ENCODE measurements around the gene PON2.

Gene PON2

DNA sequence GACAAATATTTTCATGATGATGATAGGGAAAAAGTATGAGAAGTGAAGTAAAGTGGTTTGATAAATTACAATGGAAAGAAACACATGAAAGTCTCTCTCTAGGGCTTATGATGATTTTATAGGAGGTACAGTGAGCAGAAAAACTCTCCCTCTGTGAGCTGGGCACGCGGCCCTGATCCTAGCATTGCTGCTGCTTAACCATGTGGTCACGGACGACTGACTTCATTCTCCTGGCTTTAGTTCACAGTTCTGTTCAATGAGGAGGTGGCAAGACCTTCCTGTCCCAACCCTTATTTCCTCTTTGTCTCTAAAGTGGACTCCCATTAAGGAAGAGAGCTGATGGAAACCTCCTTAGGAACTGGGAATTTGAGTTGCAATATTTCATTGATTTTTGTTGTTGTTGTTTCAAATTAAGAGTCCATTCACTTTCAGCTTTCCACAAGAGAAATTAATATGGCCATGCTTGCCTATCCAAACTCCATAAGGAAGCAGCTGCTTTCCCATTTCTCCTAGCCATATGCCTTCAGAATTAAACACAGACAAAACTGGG, 30.4 kb downstream of the PON2 start:
- Histone ChIP-seq H3K36me3 (ENCODE audit: insufficient read depth, low read length) (no peaks in the 10 kb centered on the region), H3K9me3 (ENCODE audit: insufficient read depth, low read length, severe bottlenecking) (no peaks in the 10 kb centered on the region), H3K79me2 (ENCODE audit: insufficient read depth, low read length) (no peaks in the 10 kb centered on the region), H3K4me1 (ENCODE audit: insufficient read depth, low read length) (no peaks in the 10 kb centered on the region), H4K20me1 (ENCODE audit: insufficient read depth, low read length) (no peaks in the 10 kb centered on the region), H3K4me2 (ENCODE audit: insufficient read depth, low read length) (no peak overlapping the region), H3K27ac (ENCODE audit: low read length) (no peak overlapping the region), H3K4me3 (ENCODE audit: low read depth in 1 of 2, low read length in 2 of 2) (no peak overlapping the region), H3K9ac (ENCODE audit: low read depth, low read length) (no peak overlapping the region), H3K27me3 (ENCODE audit: insufficient read depth, low read length, poor library complexity) (no peaks in the 10 kb centered on the region), H2AFZ (ENCODE audit: low read depth, low read length) (no peak overlapping the region)
- DNase-seq (no peak), ATAC-seq (ENCODE audit: insufficient read depth, low read depth) (no peak)
- TF ChIP-seq, protein P1, sequence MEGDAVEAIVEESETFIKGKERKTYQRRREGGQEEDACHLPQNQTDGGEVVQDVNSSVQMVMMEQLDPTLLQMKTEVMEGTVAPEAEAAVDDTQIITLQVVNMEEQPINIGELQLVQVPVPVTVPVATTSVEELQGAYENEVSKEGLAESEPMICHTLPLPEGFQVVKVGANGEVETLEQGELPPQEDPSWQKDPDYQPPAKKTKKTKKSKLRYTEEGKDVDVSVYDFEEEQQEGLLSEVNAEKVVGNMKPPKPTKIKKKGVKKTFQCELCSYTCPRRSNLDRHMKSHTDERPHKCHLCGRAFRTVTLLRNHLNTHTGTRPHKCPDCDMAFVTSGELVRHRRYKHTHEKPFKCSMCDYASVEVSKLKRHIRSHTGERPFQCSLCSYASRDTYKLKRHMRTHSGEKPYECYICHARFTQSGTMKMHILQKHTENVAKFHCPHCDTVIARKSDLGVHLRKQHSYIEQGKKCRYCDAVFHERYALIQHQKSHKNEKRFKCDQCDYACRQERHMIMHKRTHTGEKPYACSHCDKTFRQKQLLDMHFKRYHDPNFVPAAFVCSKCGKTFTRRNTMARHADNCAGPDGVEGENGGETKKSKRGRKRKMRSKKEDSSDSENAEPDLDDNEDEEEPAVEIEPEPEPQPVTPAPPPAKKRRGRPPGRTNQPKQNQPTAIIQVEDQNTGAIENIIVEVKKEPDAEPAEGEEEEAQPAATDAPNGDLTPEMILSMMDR (IDR thresholded peaks at IDR 0.05; ENCODE audit: borderline replicate concordance, extremely low read depth, low read length, poor library complexity, severe bottlenecking): no peak

DNA sequence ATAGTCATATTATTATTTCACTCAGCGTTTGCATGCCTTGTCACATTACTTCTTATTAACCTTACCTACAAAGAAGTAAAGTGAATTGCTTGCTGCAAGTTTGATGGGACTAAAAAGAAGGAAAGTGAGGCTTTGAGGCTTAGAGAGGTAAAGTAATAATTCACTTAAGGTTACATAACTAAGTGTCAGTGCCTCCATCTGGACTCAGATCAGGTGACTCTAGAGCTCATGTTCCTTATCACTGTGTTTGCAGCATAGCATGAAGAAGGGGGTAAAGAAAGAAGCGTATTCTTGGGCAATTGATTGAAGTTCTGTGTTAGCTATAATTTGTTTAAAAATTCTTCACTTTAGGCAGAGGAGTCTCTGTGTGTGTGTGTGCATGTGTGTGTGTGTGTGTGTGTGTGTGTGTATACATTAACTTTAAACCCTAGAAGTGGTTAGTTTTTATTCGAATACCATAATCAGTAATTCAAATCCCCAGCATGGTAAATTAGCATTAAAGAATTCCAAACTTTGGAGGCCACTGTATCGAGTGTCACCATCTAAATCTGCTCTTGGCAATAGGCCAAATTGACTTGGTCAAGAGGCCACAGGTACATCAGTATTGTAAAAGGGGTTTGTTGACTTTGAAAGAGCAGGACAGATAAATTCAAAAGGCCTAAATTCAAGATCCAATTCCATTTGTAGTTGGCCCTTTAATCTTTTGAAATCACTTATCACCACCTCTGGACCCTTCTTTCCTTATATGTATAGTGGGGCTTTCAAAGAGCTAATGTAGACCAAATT, 36.5 kb downstream of the PON2 start:
- DNase-seq (no peak), ATAC-seq (ENCODE audit: insufficient read depth, low read depth) (no peak)
- Histone ChIP-seq H4K20me1 (ENCODE audit: insufficient read depth, low read length) (no peaks in the 10 kb centered on the region), H3K4me2 (ENCODE audit: insufficient read depth, low read length) (no peak overlapping the region), H3K4me3 (ENCODE audit: low read depth in 1 of 2, low read length in 2 of 2) (no peak overlapping the region), H3K27me3 (ENCODE audit: insufficient read depth, low read length, poor library complexity) (peaks cover under 1% of the 10 kb centered on the region), H3K79me2 (ENCODE audit: insufficient read depth, low read length) (no peaks in the 10 kb centered on the region), H3K4me1 (ENCODE audit: insufficient read depth, low read length) (no peaks in the 10 kb centered on the region), H2AFZ (ENCODE audit: low read depth, low read length) (no peak overlapping the region; the same call in 1 of the 2 replicates), H3K9me3 (ENCODE audit: insufficient read depth, low read length, severe bottlenecking) (no peaks in the 10 kb centered on the region), H3K36me3 (ENCODE audit: insufficient read depth, low read length) (no peaks in the 10 kb centered on the region), H3K9ac (ENCODE audit: low read depth, low read length) (no peak overlapping the region), H3K27ac (ENCODE audit: low read length) (no peak overlapping the region)
- TF ChIP-seq, protein P1 (IDR thresholded peaks at IDR 0.05; ENCODE audit: borderline replicate concordance, extremely low read depth, low read length, poor library complexity, severe bottlenecking): no peak
- TF ChIP-seq EZH2 (IDR thresholded peaks at IDR 0.05; ENCODE audit: borderline replicate concordance, low read depth, low read length, severe bottlenecking): no peak

DNA sequence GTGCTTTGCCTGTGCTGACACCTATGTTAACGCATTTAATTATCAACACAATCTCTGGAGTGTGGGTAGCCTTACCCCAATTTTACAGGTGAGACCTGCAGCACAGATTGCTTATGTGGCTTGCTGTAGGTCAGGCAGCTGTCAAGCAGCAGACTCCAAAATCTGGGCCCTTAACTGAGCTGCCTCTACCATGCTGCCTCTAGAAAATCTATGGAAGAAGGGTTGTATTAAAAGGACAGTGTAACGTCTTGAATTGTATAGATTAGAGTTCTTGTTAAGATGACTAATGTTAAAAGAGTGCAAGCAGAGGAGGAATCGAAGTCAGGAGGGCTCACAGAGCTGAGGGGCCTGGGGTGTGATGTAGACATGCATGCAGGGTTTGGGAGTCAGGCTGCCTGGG, 37.4 kb downstream of the PON2 start:
- DNase-seq: no peak
- H3K4me3 ChIP-seq (ENCODE audit: low read depth in 1 of 2, low read length in 2 of 2): no peak overlapping the region

More for the DNA sequence above, 37.4 kb downstream of the PON2 start:
- no peaks in the 10 kb centered on the region for H3K79me2 ChIP-seq (ENCODE audit: insufficient read depth, low read length)
- H3K4me2 ChIP-seq (ENCODE audit: insufficient read depth, low read length): no peak overlapping the region
- peaks cover 2% of the 10 kb centered on the region for H3K27me3 ChIP-seq (ENCODE audit: insufficient read depth, low read length, poor library complexity)
- no peaks in the 10 kb centered on the region for H3K9me3 ChIP-seq (ENCODE audit: insufficient read depth, low read length, severe bottlenecking)
- ATAC-seq (ENCODE audit: insufficient read depth, low read depth): no peak
- H3K27ac ChIP-seq (ENCODE audit: low read length): no peak overlapping the region
- no peak overlapping the region for H2AFZ ChIP-seq (ENCODE audit: low read depth, low read length)
- no peaks in the 10 kb centered on the region for H3K36me3 ChIP-seq (ENCODE audit: insufficient read depth, low read length)
- no peaks in the 10 kb centered on the region for H3K4me1 ChIP-seq (ENCODE audit: insufficient read depth, low read length)
- TF ChIP-seq EZH2 (IDR thresholded peaks at IDR 0.05; ENCODE audit: borderline replicate concordance, low read depth, low read length, severe bottlenecking): no peak
- TF ChIP-seq, protein P1 (IDR thresholded peaks at IDR 0.05; ENCODE audit: borderline replicate concordance, extremely low read depth, low read length, poor library complexity, severe bottlenecking): no peak
- no peak overlapping the region for H3K9ac ChIP-seq (ENCODE audit: low read depth, low read length)
- H4K20me1 ChIP-seq (ENCODE audit: insufficient read depth, low read length): no peaks in the 10 kb centered on the region
